Heart left ventricle (tissue), 13 donors: ENCODE data around the gene MEF2B.

Experiments
- POLR2A ChIP-seq, 2 donors: fragments of 450-650 bp; IDR thresholded peaks; one replicate each; pipeline ENCODE4 v1.6.1; 2017; ENCODE audit warnings: antibody characterized with exemption in 2 of 2, mild to moderate bottlenecking in 2 of 2, moderate library complexity in 2 of 2
- TF ChIP-seq, protein P1 (sequence below), 12 donors: fragments of 200-600 bp; sonication (generic) in 4 of 12; IDR thresholded peaks; one replicate each; pipeline versions ENCODE4 v1.5.0 to v1.8.0; 2018 to 2022; ENCODE audit warnings: antibody characterized with exemption in 12 of 12, mild to moderate bottlenecking in 5 of 12
- donor health status: ischemic (EF 13 %, LVEDD 7.1; RV severe dilation, severe dysfunction).
- donor health status: DM: no; HTN: yes; CAD: no.
- donor health status: DM: no; HTN: no; CAD: no.
- donor health status: ischemic (EF 25% LVEDD 6.9; RV normal size, moderate dysfunction).
- donor health status: ischemic (EF 25% LVEDD 5.7; RV mildly dilated, moderate dysfunction).
- donor health status: ischemic (EF 35%, LVEDD 5.7; RV mildly dilated, moderate dysfunction).
- donor health status: nonischemic (EF 11% LVEDD 7.7; RV severe dilation, severe dysfunction).
- donor health status: DM: yes; HTN: yes; CAD: no.
- donor health status: PGD.
- donor health status: ischemic (EF 29% LVEDD 5.4; RV normal size, mild dysfunction).
- donor health status: nonischemic (EF 23%, LVEDD 6.1; RV moderate dilation, normal function).

DNA sequence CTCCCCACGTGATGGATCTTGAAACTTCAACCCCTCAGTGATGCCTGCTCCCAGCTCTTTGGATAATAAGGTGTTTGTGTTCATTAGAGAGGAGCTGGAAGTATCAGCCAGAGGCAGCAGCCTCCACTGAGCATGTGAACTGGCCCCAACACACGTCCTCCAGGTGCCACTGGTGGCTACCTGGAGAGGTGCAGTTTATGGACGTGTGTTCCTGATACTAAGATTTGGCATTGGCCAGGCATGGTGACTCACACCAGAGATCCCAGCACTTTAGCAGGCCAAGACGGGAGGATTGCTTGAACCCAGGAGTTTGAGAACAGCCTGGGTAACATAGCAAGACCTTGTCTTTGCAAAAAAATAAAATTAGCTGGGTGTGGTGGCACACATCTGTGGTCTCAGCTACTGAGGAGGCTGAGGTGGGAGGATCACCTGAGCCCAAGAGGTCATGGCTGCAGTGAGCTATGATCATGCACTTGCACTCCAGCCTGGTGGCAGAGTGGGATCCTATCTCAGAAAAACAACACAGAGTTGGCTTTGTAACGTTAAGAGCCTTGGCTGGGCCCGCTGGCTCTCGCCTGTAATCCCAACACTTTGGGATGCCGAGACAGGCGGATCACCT is 71.9 kb downstream of the MEF2B start:
- TF ChIP-seq, protein P1, sequence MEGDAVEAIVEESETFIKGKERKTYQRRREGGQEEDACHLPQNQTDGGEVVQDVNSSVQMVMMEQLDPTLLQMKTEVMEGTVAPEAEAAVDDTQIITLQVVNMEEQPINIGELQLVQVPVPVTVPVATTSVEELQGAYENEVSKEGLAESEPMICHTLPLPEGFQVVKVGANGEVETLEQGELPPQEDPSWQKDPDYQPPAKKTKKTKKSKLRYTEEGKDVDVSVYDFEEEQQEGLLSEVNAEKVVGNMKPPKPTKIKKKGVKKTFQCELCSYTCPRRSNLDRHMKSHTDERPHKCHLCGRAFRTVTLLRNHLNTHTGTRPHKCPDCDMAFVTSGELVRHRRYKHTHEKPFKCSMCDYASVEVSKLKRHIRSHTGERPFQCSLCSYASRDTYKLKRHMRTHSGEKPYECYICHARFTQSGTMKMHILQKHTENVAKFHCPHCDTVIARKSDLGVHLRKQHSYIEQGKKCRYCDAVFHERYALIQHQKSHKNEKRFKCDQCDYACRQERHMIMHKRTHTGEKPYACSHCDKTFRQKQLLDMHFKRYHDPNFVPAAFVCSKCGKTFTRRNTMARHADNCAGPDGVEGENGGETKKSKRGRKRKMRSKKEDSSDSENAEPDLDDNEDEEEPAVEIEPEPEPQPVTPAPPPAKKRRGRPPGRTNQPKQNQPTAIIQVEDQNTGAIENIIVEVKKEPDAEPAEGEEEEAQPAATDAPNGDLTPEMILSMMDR (IDR thresholded peaks at IDR 0.05), result no peak
- TF ChIP-seq POLR2A (IDR thresholded peaks at IDR 0.05), result no peak
